Measurements from ENCODE around the gene AK1. TPM values are rescaled to one million over a fixed set of nuclear protein-coding genes. Genes with fewer than 3 reads are reported as not detected.

The AK1 gene
- total and polyA plus RNA-seq, 12 donors = 500 to 1,050 (median 731) TPM

- Histone ChIP-seq H3K4me3 (peak within 1 kb of the TSS; percentile 64 to 96 (median 76)), H3K27me3 (peaks cover 0 to 4% (median 0%) of the 10 kb centered on the region in 7 donors), H3K36me3 (peaks cover 0 to 30% (median 8%) of the 10 kb centered on the region in 9 donors), H3K4me1 (peaks cover 10 to 61% (median 49%) of the 10 kb centered on the region in 9 donors), H3K27ac (peak within 1 kb of the TSS in 9 of 10 donors; percentile 40 to 79 (median 77)), H3K9me3 (no peaks in the 10 kb centered on the region)
- WGBS, 2 donors = 2% methylated on average over 69 to 71 of the region's 71 CpGs
- intact Hi-C loops (cut with DNase I) = loop anchor here in 8 of 10 donors (2.0 to 10.0 kb wide), 9 partner anchors 18 to 180 kb away; partner anchors contain the start of genes CDK9 (in 2 of the 8), AK1 (in 1 of the 8), FPGS (in 1 of the 8) and ST6GALNAC6 (in 1 of the 8)
- no peak for TF ChIP-seq CTCF (IDR thresholded peaks at IDR 0.05)
- DNase-seq (peak; percentile 94 to 96), ATAC-seq (peak; percentile 91 to 97 (median 94))
Measured at GRCh38 chr9:127916720-127917581, 39.5 kb upstream of the AK1 start, which contains the start of gene ST6GALNAC4. ST6GALNAC4 (minus strand) TSS chr9:127917041; CDS start chr9:127916419, 622 bp downstream.

- DNase-seq (no peak), ATAC-seq (peak in 6 of 8 donors; percentile 1 to 29 (median 6))
- Histone ChIP-seq H3K27me3 (no peaks in the 10 kb centered on the region), H3K9me3 (no peaks in the 10 kb centered on the region), H3K36me3 (peaks cover 0 to 39% (median 10%) of the 10 kb centered on the region in 9 donors), H3K27ac (peak overlapping the region in 9 of 10 donors; percentile 40 to 79 (median 77)), H3K4me1 (peaks cover 7 to 53% (median 41%) of the 10 kb centered on the region in 9 donors), H3K4me3 (peak overlapping the region; percentile 64 to 96 (median 76))
- intact Hi-C loops (cut with DNase I) = loop anchor here in 8 of 10 donors (2.0 to 10.0 kb wide), 9 partner anchors 17 to 179 kb away; partner anchors contain the start of genes CDK9 (in 2 of the 8), AK1 (in 1 of the 8), FPGS (in 1 of the 8) and ST6GALNAC6 (in 1 of the 8)
- WGBS, 2 donors = 28 to 31% methylated on average over 27 of the region's 27 CpGs
- no peak for TF ChIP-seq CTCF (IDR thresholded peaks at IDR 0.05)
Measured at GRCh38 chr9:127915801-127916719, 38.6 kb upstream of the AK1 start.

GRCh38 chr9:127915325-127915752 is 37.9 kb upstream of the AK1 start:
- H3K9me3 ChIP-seq = no peaks in the 10 kb centered on the region
- ATAC-seq (no peak), DNase-seq (no peak)
- intact Hi-C loops (cut with DNase I) = loop anchor here in 8 of 10 donors (5.0 to 10.0 kb wide), 7 partner anchors 38 to 178 kb away; partner anchors contain the start of genes CDK9 (in 2 of the 8), AK1 (in 1 of the 8), FPGS (in 1 of the 8) and TOR2A (in 1 of the 8)
- peaks cover 7 to 55% (median 41%) of the 10 kb centered on the region in 9 donors for H3K4me1 ChIP-seq
- WGBS, 2 donors = 79 to 90% methylated on average over 5 of the region's 5 CpGs
- no peaks in the 10 kb centered on the region for H3K27me3 ChIP-seq
- peak overlapping the region in 5 of 10 donors; percentile 7 to 75 (median 31) for H3K27ac ChIP-seq
- no peak for TF ChIP-seq CTCF (IDR thresholded peaks at IDR 0.05)
- H3K36me3 ChIP-seq = peaks cover 0 to 46% (median 11%) of the 10 kb centered on the region in 9 donors
- H3K4me3 ChIP-seq = peak overlapping the region in 7 of 10 donors; percentile 67 to 96 (median 78)
